HG03432 (cell line): Measurements from ENCODE around the gene BUB1B.

Source experiments
- ATAC-seq: cut with Tn5 transposase; IDR thresholded peaks from one replicate; pipeline ENCODE4 v1.9.1; 2021; ENCODE audit warnings: mild to moderate bottlenecking, moderate library complexity; ENCODE audit not compliant: unreplicated experiment

Gene BUB1B

GRCh38 chr15:40239693-40240618 lies 79.1 kb downstream of the BUB1B start:
- no peak for ATAC-seq

DNA sequence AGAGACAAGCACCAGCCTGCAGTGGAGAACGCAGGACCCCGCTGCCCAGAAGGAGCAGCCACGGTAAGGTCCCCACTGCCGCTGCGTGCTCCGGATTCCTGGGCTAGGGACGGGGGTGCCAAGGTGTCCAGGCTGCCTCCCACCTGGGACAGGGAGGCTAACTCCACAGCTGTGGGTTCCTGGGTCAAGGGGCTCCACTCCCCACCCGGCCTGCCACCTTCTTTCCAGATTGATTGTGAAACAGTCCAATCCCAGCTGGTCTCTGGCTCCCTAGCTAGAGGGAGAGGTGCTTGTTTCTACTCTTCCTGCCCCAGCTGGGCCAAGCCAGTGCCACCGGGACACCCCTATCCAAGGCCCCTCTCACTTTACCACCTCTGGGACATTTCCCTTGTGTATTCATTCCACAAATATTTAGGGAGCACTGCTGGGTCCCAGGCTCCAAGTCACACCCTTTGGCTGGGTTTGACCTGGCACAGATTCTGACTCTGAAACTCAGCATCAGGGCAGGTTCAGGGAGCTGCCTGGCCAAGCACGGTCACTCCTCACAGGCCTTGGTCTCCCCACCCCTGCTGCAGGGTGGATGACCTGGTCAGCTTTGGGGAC lies 79.9 kb downstream of the BUB1B start:
- no peak for ATAC-seq

DNA sequence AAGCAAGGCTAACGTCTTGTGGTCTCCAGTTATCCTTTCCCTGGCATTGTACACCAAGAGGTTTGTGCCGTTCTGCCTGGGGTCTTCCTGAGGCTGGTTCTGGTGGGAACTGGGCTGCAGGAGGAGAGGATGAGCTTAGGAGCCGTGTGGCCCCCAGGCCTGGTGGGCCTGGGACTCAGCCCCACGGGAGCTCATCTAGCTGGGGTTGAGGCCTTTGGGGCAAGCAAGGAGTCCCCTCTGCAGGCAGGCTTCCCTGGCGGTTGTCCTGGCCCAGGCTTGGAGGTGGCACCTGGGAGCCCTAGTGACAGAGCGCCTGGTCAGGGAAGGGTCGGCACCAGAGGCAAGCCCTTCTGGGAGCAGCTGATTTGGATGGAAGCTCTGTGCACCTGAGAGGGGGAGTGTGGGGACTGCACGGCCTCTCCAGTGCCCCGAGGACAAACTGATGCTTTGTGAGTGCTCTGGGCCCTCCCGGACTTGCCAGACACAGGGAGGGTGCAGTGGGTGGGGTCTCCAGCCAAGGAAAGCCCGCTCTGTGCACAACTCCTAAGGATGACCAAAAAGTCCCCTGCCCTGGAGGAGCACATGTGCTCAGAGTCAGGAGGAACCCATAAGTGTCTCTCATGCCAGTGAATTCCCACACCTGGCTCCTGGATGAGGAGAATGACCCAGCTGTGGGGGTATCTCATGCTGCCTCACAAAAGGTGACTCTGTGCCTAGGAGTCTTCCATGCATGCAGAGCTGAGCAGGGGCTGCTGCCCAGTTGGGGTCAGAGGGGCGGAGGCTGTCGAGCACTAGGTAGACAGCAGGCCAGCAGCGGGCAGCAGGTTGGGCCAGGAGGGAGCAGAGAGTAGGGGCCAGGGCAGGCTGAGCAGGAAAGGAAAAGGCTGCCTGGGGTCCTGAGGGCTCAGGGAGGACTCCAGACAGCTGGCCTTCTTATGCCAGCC lies 80.7 kb downstream of the BUB1B start:
- no peak for ATAC-seq

GRCh38 chr15:40242213-40242599 lies 81.3 kb downstream of the BUB1B start:
- ATAC-seq = no peak

DNA sequence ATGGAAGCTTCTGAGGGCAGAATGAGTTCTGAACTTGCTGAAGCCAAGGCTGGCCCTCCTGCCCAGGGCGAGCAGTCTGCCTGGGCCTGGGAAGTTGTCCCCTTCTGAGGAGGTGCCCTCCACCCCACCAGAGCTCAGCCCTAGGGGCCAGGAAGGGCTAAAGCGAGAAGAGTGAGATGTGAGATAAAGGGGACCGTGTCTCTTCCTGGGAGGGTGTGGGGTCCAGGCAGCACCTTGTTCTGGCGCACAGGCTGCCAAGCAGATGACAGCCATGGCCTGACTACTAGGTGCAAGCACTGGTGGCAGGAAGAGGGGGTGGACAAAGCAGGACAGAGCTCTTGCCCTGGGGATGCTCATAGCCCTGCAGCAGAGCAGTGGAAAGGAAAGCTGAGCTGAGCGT lies 81.7 kb downstream of the BUB1B start:
- no peak for ATAC-seq

DNA sequence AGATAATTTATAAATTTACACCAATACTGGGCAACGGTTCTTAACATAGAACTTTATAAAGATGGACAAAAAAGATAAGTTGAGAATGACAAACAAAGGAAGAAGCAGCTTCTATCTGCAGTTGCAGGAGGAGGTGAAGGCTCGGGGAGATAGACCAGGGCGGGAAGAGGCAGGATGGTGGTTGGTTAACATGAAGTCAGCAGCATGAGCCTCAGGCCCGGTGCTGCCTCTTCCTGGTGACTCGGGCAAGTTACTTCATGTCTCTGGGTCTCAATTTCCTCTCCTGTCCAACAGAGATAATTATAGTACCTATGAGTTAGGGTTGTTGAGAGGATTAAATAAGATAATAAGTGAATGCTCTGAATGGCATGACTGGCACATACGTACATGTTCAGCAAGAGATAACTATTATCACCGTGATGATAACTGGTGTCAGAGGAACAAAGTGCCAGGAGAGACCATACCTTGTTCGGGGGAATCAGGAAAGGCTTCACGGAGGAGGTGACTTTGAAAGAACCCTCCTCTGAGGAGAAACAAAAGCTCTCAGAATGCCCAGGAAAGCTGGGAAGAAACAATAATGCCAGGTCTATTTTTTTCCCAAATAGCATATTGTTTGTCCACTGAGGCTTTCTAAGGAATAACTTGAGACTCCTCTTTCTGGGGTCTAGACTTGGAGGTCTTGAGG lies 82.4 kb downstream of the BUB1B start:
- no peak for ATAC-seq

DNA sequence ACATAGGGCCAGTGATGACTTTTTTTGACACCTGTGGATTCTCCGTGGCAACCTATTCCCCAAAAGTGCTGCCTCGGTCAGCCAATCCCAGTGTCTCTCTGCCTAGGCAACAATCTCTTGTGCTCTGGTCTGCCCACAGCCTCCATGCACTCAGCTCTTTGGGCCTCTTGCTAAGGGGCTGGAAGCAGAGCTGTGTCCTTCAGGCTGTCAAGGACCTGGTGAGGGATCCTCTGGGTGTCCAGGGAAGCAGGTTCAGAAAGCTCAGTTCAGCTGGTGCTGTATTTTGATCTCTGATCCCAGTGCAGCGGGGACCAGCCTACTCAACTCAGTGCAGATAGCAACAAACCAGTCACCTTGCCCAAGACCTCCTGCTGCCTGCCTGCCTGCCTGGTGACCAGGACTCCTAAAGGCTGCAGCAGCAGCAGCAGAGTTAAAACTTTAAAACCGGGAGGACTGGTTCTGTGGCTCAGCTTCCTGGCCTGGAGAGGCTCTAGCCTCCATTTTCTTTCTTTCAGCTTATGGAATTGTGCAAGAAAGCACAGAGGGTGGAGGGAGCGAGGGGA lies 84.2 kb downstream of the BUB1B start:
- ATAC-seq = no peak

DNA sequence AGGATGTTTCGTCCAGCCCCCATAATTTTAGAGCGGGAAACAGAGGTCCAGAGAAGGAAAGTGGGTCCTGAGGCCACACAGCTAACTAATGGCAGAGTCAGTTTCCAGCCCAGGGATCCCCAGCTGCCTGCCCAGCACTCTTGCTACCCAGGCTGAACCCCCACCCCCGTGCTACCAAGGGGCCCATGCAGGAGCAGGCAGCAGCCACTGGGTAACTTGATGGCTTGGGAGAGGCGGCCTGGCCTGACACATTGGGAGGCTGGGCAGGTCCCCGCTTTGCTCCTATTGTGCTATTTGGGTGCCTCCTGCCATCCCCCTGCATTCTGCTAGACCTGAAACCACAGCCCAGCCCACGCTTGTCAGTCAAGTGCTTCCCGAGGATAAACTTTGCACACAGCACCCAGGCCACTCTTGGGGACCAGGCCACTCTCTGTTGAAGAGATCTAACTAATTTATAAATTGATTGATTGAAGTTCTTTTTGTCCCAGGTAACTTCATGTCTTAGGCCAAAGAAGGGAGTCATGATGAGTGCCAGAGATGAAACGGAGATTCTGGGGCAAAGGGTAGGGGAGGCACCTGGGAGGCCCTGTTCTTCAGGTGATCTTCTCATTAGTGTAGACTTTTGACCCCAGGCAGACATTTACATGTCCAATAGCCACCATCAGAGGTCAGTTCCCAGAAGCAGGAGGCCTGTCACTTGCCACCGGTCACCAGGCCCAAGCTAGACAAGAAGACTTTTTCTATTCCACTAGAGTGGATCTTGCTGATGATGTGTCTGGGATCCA lies 85.0 kb downstream of the BUB1B start:
- no peak for ATAC-seq

GRCh38 chr15:40246496-40247280 lies 85.8 kb downstream of the BUB1B start:
- no peak for ATAC-seq

DNA sequence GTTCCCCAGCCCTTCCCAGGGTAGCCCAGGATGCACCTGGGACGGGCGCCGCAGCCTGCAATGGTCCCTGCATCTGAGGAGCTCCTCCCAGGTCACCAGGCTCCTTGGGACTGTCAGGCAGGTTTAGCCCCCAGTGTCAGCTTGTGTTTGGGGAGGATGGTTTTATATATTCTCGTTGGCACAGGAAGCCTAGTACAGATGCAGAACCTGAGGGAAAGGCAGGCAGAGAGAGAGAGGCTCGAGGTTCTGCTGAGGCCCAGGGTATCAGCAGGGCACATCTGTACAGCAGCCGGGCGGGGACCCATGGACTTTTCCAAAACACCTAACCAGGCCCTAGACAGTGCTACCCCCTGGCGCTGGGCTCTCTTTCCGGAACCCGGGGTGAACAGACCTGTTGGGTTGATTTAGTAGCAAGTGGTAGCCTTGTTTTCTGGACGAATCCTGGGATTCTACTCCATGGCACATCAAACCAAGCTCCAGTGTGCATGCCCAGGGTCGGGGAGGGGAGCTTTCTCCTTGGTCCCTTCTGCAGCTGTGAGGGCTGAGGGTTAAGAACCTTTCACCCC lies 86.6 kb downstream of the BUB1B start:
- ATAC-seq = no peak

DNA sequence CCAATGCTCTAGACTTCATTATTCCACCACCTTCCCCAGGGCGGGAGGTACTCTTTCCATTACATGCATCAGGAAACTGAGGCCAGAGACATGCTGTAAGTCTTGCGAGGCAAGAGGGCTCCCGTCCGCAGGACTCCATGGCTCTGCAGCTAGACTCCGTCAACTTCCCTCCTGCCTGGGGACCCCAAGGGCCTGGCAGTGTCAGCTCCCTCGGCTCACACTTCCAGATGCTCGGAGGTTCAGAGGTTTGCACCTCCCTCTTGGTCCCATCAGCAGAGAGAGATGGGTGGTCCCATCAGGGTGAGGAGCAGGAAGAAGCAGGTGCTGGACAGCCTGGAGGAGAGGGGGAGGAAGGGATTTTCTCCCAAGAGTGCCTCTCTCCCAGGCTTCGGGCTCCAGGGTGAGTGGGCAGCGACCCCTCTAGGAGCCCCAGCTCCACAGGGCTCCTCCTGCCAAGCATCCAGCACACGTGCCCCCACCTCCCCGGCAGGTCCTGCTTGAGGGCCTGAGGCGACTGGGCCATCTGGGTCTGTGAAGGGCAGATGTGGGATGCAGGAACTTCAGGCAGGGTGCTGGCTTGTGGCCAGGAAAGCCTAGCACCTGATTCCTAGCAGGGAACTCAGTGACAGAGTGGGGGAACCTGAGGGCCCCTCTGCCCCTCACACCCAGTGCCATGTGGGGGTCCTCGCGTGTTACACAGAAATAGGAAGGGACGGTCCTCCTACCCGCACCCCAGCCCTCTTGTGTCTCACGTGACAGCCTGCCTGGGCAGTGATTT lies 87.3 kb downstream of the BUB1B start:
- ATAC-seq = no peak

DNA sequence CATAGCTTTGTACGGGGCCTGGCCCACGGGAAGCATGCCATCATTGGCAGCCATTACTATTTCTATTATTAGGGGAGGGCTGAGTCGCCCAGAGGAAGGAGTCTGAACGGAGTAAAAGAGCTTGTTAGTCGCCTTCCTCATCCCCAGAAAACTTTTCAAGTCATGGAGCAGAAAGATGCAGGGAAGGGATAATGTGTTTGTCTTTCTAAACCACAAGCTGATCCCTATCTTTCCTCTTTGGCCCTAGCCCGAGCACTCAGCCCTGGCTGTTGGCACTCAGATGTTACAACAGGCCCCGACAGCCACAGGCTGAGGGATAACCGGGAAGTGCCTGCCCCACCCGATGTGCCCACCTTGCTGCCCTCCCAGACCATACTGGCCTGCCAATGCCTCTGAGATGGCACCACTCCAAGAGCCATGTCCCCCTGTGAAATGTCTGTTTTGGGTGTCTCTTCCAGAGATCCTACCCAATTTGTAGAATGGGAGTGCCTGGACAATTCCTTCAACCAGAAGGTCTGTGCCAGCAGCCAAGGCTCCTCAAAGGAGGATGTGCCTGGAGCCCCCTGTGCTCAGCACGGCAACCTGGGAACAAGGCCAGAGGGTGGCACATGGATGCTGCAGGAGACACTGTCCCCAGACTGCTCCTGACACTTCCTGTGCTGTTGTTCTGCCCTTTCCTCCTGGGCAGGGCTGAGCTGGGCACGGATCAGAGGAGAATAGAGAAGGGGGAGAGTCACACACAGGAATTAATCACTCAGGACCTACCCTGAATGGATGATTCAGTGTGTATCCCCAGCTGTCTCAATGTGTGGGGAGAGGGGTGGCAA lies 88.8 kb downstream of the BUB1B start:
- ATAC-seq = no peak

GRCh38 chr15:40250304-40250656 lies 89.4 kb downstream of the BUB1B start:
- no peak for ATAC-seq

DNA sequence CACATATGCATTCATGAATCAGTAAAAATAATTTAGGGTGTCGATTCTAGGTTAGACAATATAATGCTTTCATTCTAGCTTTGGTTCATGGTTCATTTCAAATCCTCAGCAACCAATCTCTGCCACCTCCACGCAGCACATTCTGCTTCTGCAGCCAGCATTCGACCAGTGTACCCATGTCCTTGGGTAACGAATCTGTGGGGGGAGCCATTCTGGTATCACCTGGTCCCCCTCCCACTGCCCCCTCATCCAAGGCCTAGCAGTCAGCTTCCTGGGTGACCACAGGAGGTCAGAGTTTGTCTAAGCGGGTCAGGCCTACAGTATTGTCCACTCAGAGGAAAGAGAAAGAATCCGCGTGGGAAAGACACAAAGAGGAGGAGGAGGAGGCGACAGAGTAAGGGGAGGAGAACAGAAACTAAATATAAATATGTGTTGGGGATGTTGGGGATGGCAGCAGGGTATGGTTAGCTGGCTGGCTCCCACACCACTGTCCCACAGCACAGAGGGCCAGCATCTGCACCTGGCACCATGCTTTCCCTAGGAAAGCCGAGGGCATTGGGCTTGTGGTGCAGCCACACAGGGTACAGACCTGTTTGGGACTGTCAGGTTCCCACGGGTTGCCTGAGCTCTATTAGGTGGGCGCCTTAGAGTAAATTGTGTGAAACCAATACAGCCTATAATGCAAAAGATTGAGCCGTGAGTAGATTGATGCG lies 90.1 kb downstream of the BUB1B start:
- ATAC-seq = no peak

- ATAC-seq = no peak
These were observed 90.7 kb downstream of the BUB1B start for GRCh38 chr15:40251486-40252140.

DNA sequence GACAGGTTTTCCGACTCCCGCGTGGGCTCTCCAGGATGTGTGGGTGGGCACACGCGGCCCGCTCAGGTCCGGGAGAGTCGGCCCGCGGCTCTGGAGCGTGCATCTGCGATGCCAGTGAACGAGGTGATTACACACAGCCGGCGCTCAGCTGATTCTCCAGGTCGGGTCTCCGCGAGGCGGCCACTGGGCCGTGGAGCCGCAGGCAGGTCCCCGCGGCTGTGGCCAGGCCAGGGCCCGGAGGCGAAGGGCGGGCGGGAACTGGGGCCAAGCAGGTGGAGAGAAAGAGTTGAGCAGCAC lies 91.2 kb downstream of the BUB1B start:
- no peak for ATAC-seq
